Measurements from ENCODE around the gene DCDC2C.
A peak's percentile ranks its signal among the peaks of the same experiment; 100 is the strongest.

DCDC2C gene

DNA sequence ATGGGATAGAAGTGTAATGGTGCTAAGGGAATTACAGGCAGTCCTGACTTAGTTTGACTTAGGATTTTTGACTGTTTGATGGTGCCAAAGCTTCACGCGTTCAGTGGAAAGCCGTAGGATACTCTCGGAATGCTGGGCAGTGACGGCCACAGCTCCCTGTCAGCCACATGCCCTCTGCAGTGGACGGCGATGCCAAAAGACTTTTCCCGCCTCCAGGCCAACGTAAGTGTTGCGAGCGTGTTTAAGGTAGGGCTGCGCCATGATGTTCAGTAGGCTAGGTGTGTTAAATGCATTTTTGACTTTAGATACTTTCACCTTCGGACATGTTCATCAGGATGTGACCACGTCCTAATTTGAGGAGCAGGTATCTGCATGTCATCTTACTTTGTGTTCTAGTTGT is 63.4 kb downstream of the DCDC2C start:
- Histone ChIP-seq H3K27me3 (ENCODE audit: control insufficient read depth in 5 of 5, insufficient read depth in 4 of 5, low read length in 5 of 5) (peaks cover 0 to 6% (median 4%) of the 10 kb centered on the region in 5 donors), H3K9ac (ENCODE audit: low read length in 5 of 5) (no peak overlapping the region), H3K4me3 (ENCODE audit: low read depth in 1 of 5, low read length in 5 of 5) (no peak overlapping the region), H3K36me3 (ENCODE audit: control insufficient read depth in 5 of 5, insufficient read depth in 5 of 5, low read length in 5 of 5) (no peaks in the 10 kb centered on the region), H3K9me3 (ENCODE audit: control insufficient read depth in 5 of 5, low read length in 5 of 5) (peaks cover 0 to 3% (median 0%) of the 10 kb centered on the region in 5 donors), H3K27ac (ENCODE audit: low read depth, low read length) (no peak overlapping the region), H3K4me1 (ENCODE audit: control insufficient read depth in 5 of 5, insufficient read depth in 5 of 5, low read length in 5 of 5) (no peaks in the 10 kb centered on the region)

DNA sequence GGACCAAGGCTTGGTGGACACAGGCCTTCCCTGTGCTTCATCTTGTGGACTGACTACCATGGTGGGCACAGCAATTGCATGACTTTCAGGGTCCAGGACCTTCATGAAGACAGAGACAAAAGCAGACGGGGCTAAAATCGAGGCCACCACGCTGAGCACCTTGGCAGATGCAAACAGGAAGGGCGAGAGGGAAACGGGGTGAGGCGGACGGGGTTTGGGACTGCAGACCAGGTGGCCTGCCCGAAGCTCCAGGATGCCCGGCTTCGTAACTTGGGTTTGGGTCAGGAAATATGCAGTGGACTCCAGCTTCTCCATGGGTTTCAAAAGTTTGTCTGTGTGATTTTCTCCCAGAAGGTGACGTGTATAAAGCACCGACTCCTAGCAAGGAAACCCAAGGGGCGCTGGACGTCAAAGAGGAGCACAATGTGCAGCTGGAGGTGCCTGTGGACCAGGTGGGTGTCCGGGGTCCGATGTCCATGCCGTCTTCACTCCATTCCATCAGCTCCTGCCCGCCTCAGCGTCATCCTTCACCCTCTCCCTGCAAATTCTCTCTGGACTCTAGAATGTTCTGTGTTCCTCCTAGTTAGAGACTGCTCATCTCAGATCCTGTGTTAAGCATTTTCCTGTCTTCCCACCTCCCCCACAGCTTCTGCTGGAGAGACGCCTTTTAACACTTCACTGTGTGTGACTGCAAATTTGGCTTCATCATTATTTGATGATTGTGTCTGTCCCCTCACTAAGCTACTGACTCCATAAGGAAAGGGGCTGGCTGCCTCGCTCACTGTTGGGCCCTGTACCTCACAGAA is 65.8 kb downstream of the DCDC2C start:
- Histone ChIP-seq H3K9ac (ENCODE audit: low read length in 5 of 5) (no peak overlapping the region), H3K27ac (ENCODE audit: low read depth, low read length) (no peak overlapping the region), H3K27me3 (ENCODE audit: control insufficient read depth in 5 of 5, insufficient read depth in 4 of 5, low read length in 5 of 5) (peaks cover 0 to 6% (median 3%) of the 10 kb centered on the region in 5 donors), H3K36me3 (ENCODE audit: control insufficient read depth in 5 of 5, insufficient read depth in 5 of 5, low read length in 5 of 5) (no peaks in the 10 kb centered on the region), H3K4me1 (ENCODE audit: control insufficient read depth in 5 of 5, insufficient read depth in 5 of 5, low read length in 5 of 5) (no peaks in the 10 kb centered on the region), H3K4me3 (ENCODE audit: low read depth in 1 of 5, low read length in 5 of 5) (no peak overlapping the region), H3K9me3 (ENCODE audit: control insufficient read depth in 5 of 5, low read length in 5 of 5) (no peaks in the 10 kb centered on the region)

DNA sequence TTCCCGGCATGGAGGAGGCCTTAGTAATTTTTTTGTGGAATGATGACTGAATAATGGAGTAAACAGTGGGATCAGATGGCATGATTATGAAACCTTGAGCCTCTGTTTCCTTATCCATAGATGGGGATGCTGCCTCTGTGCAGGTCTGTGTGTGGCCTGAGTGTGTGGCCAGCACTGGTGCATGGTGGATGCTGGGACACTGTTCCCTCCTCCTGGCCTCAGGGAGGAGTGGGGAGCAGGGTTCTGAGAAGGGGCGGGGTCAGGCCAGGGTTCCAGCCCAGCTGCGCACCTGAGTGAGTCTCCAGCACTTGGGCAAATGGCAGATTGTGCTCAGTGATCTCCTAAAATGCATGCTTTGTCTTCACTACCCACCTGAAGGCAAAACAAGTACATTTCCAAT is 66.4 kb downstream of the DCDC2C start:
- Histone ChIP-seq H3K4me1 (ENCODE audit: control insufficient read depth in 5 of 5, insufficient read depth in 5 of 5, low read length in 5 of 5) (no peaks in the 10 kb centered on the region), H3K27me3 (ENCODE audit: control insufficient read depth in 5 of 5, insufficient read depth in 4 of 5, low read length in 5 of 5) (peaks cover 0 to 6% (median 4%) of the 10 kb centered on the region in 5 donors), H3K9me3 (ENCODE audit: control insufficient read depth in 5 of 5, low read length in 5 of 5) (no peaks in the 10 kb centered on the region), H3K36me3 (ENCODE audit: control insufficient read depth in 5 of 5, insufficient read depth in 5 of 5, low read length in 5 of 5) (no peaks in the 10 kb centered on the region), H3K27ac (ENCODE audit: low read depth, low read length) (no peak overlapping the region), H3K4me3 (ENCODE audit: low read depth in 1 of 5, low read length in 5 of 5) (no peak overlapping the region), H3K9ac (ENCODE audit: low read length in 5 of 5) (no peak overlapping the region)

GRCh38 chr2:3770724-3771415 is 67.5 kb downstream of the DCDC2C start:
- no peaks in the 10 kb centered on the region for H3K4me1 ChIP-seq (ENCODE audit: control insufficient read depth in 5 of 5, insufficient read depth in 5 of 5, low read length in 5 of 5)

DNA sequence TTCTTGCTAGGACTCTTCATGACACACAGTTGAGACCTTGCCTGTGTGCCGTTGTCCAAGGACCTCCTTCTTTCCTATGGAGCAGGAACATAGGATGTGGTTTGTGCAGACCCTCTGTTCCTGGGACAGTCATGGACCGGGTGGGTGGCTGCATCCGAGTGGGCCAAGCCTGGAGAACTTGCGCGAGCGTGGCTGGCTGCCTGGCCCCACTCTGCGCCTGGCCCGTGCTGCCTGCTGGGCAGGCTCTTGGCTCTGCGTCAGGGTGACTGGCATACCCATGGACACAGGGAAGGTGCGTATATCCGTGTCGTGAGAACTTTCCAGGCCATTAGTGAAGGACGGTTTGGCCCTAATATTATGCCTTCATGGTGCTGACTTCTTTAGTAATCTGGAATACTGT is 68.2 kb downstream of the DCDC2C start:
- H3K27ac ChIP-seq (ENCODE audit: low read depth, low read length): no peak overlapping the region

More at GRCh38 chr2:3770724-3771415, 67.5 kb downstream of the DCDC2C start:
- H3K27ac ChIP-seq (ENCODE audit: low read depth, low read length): no peak overlapping the region
- no peaks in the 10 kb centered on the region for H3K36me3 ChIP-seq (ENCODE audit: control insufficient read depth in 5 of 5, insufficient read depth in 5 of 5, low read length in 5 of 5)
- peaks cover 0 to 4% (median 4%) of the 10 kb centered on the region in 5 donors for H3K27me3 ChIP-seq (ENCODE audit: control insufficient read depth in 5 of 5, insufficient read depth in 4 of 5, low read length in 5 of 5)
- no peaks in the 10 kb centered on the region for H3K9me3 ChIP-seq (ENCODE audit: control insufficient read depth in 5 of 5, low read length in 5 of 5)
- no peak overlapping the region for H3K9ac ChIP-seq (ENCODE audit: low read length in 5 of 5)
- no peak overlapping the region for H3K4me3 ChIP-seq (ENCODE audit: low read depth in 1 of 5, low read length in 5 of 5)

GRCh38 chr2:3774336-3774735 is 71.0 kb downstream of the DCDC2C start:
- H3K4me1 ChIP-seq (ENCODE audit: control insufficient read depth in 5 of 5, insufficient read depth in 5 of 5, low read length in 5 of 5): peaks cover 0 to 13% (median 0%) of the 10 kb centered on the region in 5 donors
- no peak overlapping the region for H3K27ac ChIP-seq (ENCODE audit: low read depth, low read length)
- no peak overlapping the region for H3K9ac ChIP-seq (ENCODE audit: low read length in 5 of 5)
- H3K36me3 ChIP-seq (ENCODE audit: control insufficient read depth in 5 of 5, insufficient read depth in 5 of 5, low read length in 5 of 5): no peaks in the 10 kb centered on the region
- no peak overlapping the region for H3K4me3 ChIP-seq (ENCODE audit: low read depth in 1 of 5, low read length in 5 of 5)
- H3K9me3 ChIP-seq (ENCODE audit: control insufficient read depth in 5 of 5, low read length in 5 of 5): no peaks in the 10 kb centered on the region
- H3K27me3 ChIP-seq (ENCODE audit: control insufficient read depth in 5 of 5, insufficient read depth in 4 of 5, low read length in 5 of 5): peaks cover 0 to 24% (median 11%) of the 10 kb centered on the region in 5 donors

More for the DNA sequence above, 68.2 kb downstream of the DCDC2C start:
- no peaks in the 10 kb centered on the region for H3K36me3 ChIP-seq (ENCODE audit: control insufficient read depth in 5 of 5, insufficient read depth in 5 of 5, low read length in 5 of 5)
- no peak overlapping the region for H3K4me3 ChIP-seq (ENCODE audit: low read depth in 1 of 5, low read length in 5 of 5)
- no peaks in the 10 kb centered on the region for H3K4me1 ChIP-seq (ENCODE audit: control insufficient read depth in 5 of 5, insufficient read depth in 5 of 5, low read length in 5 of 5)
- H3K27me3 ChIP-seq (ENCODE audit: control insufficient read depth in 5 of 5, insufficient read depth in 4 of 5, low read length in 5 of 5): peaks cover 0 to 4% (median 4%) of the 10 kb centered on the region in 5 donors
- H3K9me3 ChIP-seq (ENCODE audit: control insufficient read depth in 5 of 5, low read length in 5 of 5): no peaks in the 10 kb centered on the region
- no peak overlapping the region for H3K9ac ChIP-seq (ENCODE audit: low read length in 5 of 5)

- peaks cover 0 to 29% (median 4%) of the 10 kb centered on the region in 5 donors for H3K4me1 ChIP-seq (ENCODE audit: control insufficient read depth in 5 of 5, insufficient read depth in 5 of 5, low read length in 5 of 5)
- no peak overlapping the region for H3K4me3 ChIP-seq (ENCODE audit: low read depth in 1 of 5, low read length in 5 of 5)
- H3K27ac ChIP-seq (ENCODE audit: low read depth, low read length): no peak overlapping the region
- peaks cover 0 to 24% (median 12%) of the 10 kb centered on the region in 5 donors for H3K27me3 ChIP-seq (ENCODE audit: control insufficient read depth in 5 of 5, insufficient read depth in 4 of 5, low read length in 5 of 5)
- H3K9ac ChIP-seq (ENCODE audit: low read length in 5 of 5): no peak overlapping the region
- H3K36me3 ChIP-seq (ENCODE audit: control insufficient read depth in 5 of 5, insufficient read depth in 5 of 5, low read length in 5 of 5): no peaks in the 10 kb centered on the region
- no peaks in the 10 kb centered on the region for H3K9me3 ChIP-seq (ENCODE audit: control insufficient read depth in 5 of 5, low read length in 5 of 5)
Measured at GRCh38 chr2:3776311-3776710, 72.9 kb downstream of the DCDC2C start.

GRCh38 chr2:3777966-3778365 is 74.6 kb downstream of the DCDC2C start:
- no peak overlapping the region for H3K27ac ChIP-seq (ENCODE audit: low read depth, low read length)

GRCh38 chr2:3778851-3779495 is 75.6 kb downstream of the DCDC2C start:
- H3K4me1 ChIP-seq (ENCODE audit: control insufficient read depth in 5 of 5, insufficient read depth in 5 of 5, low read length in 5 of 5): peaks cover 0 to 29% (median 4%) of the 10 kb centered on the region in 5 donors
- peaks cover 0 to 24% (median 12%) of the 10 kb centered on the region in 5 donors for H3K27me3 ChIP-seq (ENCODE audit: control insufficient read depth in 5 of 5, insufficient read depth in 4 of 5, low read length in 5 of 5)
- peak overlapping the region in 1 of 5 donors; percentile 35 for H3K4me3 ChIP-seq (ENCODE audit: low read depth in 1 of 5, low read length in 5 of 5)
- no peak overlapping the region for H3K9ac ChIP-seq (ENCODE audit: low read length in 5 of 5)
- H3K9me3 ChIP-seq (ENCODE audit: control insufficient read depth in 5 of 5, low read length in 5 of 5): no peaks in the 10 kb centered on the region
- no peak overlapping the region for H3K27ac ChIP-seq (ENCODE audit: low read depth, low read length)
- H3K36me3 ChIP-seq (ENCODE audit: control insufficient read depth in 5 of 5, insufficient read depth in 5 of 5, low read length in 5 of 5): no peaks in the 10 kb centered on the region

More at GRCh38 chr2:3777966-3778365, 74.6 kb downstream of the DCDC2C start:
- H3K36me3 ChIP-seq (ENCODE audit: control insufficient read depth in 5 of 5, insufficient read depth in 5 of 5, low read length in 5 of 5): no peaks in the 10 kb centered on the region
- no peaks in the 10 kb centered on the region for H3K9me3 ChIP-seq (ENCODE audit: control insufficient read depth in 5 of 5, low read length in 5 of 5)
- peaks cover 0 to 24% (median 12%) of the 10 kb centered on the region in 5 donors for H3K27me3 ChIP-seq (ENCODE audit: control insufficient read depth in 5 of 5, insufficient read depth in 4 of 5, low read length in 5 of 5)
- no peak overlapping the region for H3K9ac ChIP-seq (ENCODE audit: low read length in 5 of 5)
- no peak overlapping the region for H3K4me3 ChIP-seq (ENCODE audit: low read depth in 1 of 5, low read length in 5 of 5)
- peaks cover 0 to 29% (median 4%) of the 10 kb centered on the region in 5 donors for H3K4me1 ChIP-seq (ENCODE audit: control insufficient read depth in 5 of 5, insufficient read depth in 5 of 5, low read length in 5 of 5)

Measured in subcutaneous abdominal adipose tissue (tissue), 5 donors.